ENCODE measurements around the gene GALNT12.

GALNT12 gene

GRCh38 chr9:98861781-98862504 is 54.5 kb downstream of the GALNT12 start:
- H3K4me3 ChIP-seq (ENCODE audit: low read length), result no peak overlapping the region
- TF ChIP-seq ZNF274 (IDR thresholded peaks at IDR 0.05; ENCODE audit: low read depth, low read length), result no peak

DNA sequence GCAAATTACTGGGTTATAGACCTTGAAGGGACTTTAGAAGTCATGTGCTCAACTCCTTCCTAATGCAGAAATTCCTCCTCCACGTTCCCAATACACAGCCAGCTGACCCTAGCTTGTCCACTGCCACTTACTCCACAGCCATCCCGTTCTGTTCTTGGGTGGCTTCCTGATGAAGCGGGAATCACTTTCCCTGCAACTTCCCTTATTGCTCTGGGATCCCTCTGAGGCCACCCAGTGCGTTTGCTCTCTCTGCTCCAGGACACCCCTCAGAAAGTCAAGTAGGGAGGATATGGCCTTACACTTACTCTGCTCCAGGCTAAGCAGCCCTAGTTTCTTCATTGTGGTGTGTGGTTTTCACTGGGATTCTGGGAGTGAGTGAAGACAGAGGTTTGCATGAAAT is 55.5 kb downstream of the GALNT12 start:
- no peak for TF ChIP-seq ZNF274 (IDR thresholded peaks at IDR 0.05; ENCODE audit: low read depth, low read length)
- H3K4me3 ChIP-seq (ENCODE audit: low read length), result no peak overlapping the region

- no peak for TF ChIP-seq ZNF274 (IDR thresholded peaks at IDR 0.05; ENCODE audit: low read depth, low read length)
- H3K4me3 ChIP-seq (ENCODE audit: low read length), result no peak overlapping the region
These were observed 57.1 kb downstream of the GALNT12 start for GRCh38 chr9:98864281-98865174.

DNA sequence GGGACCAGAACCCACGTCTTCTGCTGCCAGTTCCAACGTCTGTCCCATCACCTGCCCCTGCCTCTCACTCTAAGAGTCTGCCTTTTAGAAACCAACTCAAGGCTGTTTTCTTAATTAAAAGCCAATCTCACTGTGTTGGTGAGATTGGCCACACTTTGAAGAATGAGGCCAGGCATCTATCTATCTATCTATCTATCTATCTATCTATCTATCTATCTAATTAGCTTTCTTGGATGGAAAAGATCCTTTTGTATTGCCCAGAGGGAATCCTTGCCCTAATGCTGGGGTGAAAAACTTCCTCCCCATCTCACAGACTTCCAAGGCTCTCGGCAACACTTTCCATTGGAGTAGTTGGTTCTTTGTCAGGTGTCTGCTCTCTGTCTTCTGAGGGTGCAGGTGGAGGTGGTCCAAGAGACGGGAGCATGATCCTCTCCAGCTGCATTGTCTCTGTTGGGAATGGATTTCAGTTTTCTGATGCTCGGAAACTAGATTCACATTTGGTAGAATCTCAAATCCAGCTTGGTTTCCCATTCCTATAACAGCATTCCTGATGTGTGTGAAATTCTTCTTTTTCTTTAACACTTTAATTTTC is 57.9 kb downstream of the GALNT12 start:
- no peak overlapping the region for H3K4me3 ChIP-seq (ENCODE audit: low read length)
- no peak for TF ChIP-seq ZNF274 (IDR thresholded peaks at IDR 0.05; ENCODE audit: low read depth, low read length)

DNA sequence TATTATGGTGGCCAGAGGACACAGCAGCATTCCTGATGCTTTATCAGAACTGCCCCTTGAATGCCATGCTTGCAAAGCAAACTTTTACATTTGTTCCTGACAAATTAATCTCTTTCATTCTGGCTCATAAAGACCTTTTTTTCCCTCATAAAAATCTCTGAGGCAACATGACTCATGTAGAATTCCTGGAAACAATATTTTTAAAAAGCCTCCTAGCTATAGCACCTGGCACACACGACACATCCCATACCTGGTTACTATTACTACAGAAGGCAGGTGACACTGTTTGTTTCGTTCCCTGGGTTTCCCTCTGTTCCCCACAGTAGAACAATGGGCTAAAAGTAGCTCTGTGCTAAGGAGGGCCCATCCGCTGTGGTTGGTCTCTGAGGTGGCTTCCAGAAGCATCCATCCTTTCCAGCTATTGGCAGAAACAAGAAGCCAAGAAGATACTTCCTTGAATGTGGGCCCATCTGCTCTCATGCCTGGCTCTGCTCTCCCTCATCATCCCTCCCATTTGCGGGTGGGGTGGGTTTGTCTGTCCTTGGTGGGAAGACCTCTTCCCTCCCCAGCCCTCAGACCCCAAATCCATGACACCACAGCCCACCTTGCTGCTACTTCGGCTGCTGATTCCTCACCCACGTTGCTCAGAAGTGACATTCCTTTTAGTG is 59.1 kb downstream of the GALNT12 start:
- TF ChIP-seq ZNF274 (IDR thresholded peaks at IDR 0.05; ENCODE audit: low read depth, low read length), result no peak
- H3K4me3 ChIP-seq (ENCODE audit: low read length), result no peak overlapping the region

GRCh38 chr9:98867103-98867428 is 59.6 kb downstream of the GALNT12 start:
- no peak for TF ChIP-seq ZNF274 (IDR thresholded peaks at IDR 0.05; ENCODE audit: low read depth, low read length)
- no peak overlapping the region for H3K4me3 ChIP-seq (ENCODE audit: low read length)

DNA sequence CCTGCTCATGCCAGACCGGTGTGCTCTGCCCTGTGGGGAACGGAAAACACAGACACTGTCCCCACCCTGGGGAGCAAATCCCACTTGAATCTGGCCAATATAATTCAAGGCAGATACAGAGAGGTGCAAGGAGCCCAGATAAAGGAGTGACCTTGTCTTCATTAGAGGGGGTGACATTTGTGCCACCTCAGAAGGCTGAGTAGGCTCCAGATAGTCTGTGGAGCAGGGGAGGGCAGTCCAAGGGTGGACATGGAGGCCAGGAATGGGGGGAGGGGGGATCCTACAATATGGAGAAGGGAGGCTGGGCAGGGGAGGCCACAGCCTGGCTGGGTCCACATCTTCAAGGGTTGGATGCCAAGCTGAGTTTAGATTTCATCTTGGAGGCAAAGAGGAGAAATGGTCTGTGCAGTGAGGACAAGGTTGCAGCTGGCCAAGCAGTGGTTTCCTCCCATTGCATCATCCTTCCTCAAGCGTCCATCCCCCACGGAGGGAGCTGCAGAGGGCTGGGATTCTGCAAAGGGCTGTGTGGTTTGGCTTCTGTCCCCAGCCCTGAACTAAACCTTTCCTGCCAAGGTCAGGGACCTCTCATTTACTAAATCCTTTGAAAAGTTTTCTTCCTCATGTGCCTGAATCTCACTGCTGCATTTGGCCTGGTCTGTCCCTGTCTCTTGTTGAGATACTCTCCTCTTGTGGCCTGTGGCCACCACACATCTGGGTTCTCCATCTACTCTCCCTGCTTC is 60.1 kb downstream of the GALNT12 start:
- TF ChIP-seq ZNF274 (IDR thresholded peaks at IDR 0.05; ENCODE audit: low read depth, low read length), result no peak
- H3K4me3 ChIP-seq (ENCODE audit: low read length), result no peak overlapping the region

DNA sequence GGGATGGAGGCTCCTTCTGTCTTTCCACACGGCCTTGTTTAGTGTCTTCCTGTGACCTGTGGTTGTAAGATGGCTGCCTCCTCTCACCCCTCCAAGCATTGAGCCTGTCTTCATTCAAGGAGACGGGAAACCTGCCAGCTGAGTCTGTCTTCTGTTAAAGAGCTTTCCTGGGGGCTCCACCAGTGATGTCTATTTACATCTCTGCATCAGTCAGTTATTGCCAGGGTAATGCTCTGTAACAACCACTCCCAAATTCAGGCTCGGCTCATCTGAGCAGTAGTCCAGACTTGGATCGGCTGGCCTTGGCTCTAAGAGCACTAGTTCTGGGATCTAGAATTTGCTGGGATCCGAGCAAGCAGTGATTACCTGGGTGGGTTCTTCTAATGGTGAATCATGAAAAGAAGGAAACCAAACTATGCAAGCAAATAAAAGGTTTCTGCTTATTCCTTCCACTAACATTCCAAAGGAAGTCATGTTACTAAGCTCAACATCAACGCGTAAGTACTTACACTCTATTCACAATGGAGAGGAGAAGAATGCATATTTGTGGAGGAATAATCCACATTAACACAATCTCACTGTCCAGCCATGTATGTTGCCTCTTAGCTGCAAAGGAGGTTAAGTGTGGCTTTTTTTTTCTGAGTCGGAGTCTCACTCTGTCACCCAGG is 61.7 kb downstream of the GALNT12 start:
- no peak for TF ChIP-seq ZNF274 (IDR thresholded peaks at IDR 0.05; ENCODE audit: low read depth, low read length)
- H3K4me3 ChIP-seq (ENCODE audit: low read length), result no peak overlapping the region

GRCh38 chr9:98869866-98870265 is 62.4 kb downstream of the GALNT12 start:
- TF ChIP-seq ZNF274 (IDR thresholded peaks at IDR 0.05; ENCODE audit: low read depth, low read length), result no peak
- no peak overlapping the region for H3K4me3 ChIP-seq (ENCODE audit: low read length)

DNA sequence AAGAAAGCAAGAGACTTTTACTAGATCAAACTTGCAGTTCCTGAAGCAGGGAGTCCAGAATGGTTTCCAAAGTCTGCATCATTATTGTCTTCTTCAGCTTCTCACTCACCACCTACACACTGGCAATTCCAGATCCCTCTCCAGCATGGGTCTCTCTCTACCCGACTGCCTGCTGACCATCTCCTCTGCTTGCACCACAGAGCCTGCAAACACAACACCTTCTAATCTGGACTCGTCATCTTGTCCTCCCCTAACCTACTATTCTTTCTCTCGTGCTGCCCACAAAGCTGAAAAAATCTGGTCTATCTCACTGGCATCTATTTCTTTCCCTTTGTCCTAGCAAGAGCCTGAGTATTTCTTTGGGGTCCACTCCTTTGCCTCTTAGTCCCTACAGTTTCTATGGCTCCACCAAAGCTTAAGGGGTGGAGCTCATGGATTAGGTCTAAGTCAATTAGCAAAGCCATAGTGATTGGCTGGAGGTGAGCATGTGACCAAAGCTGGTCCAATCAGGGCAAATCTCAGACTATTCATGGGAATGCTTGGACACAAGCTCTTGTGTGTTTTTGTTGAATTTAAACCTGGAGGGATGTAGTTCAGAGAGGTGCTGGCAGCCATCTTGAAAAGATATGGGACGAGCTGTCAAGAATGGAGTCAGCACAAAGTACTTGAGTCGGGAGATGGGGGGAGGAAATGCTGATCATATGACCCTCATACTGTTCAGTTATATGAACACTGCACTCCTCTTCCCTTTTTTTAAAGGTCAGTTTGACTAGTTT is 63.5 kb downstream of the GALNT12 start:
- no peak for TF ChIP-seq ZNF274 (IDR thresholded peaks at IDR 0.05; ENCODE audit: low read depth, low read length)
- no peak overlapping the region for H3K4me3 ChIP-seq (ENCODE audit: low read length)

DNA sequence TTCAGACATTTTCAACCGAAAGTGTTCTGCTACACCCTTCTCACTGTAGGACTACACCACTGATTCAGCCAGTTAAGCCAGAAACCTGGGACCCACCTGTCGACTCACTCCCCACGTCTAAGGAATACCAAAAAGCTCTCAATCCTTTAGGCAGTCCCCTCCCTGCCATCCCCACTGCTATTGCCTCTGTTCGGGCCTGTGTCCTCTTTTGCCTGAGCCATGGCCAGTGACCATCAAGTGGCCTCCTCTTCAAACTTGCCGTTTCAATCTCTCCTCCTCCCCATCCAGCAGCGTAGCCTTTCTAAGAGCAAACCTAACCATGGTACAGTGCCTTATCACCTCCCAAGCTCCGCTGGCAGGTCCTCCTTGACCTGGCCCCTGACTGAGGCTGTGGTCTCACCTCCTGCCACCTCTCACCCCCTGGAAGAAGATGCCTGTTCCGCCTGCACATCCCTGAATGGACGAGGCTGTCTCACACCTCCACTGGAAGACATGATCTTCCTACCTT is 64.1 kb downstream of the GALNT12 start:
- no peak overlapping the region for H3K4me3 ChIP-seq (ENCODE audit: low read length)
- no peak for TF ChIP-seq ZNF274 (IDR thresholded peaks at IDR 0.05; ENCODE audit: low read depth, low read length)

DNA sequence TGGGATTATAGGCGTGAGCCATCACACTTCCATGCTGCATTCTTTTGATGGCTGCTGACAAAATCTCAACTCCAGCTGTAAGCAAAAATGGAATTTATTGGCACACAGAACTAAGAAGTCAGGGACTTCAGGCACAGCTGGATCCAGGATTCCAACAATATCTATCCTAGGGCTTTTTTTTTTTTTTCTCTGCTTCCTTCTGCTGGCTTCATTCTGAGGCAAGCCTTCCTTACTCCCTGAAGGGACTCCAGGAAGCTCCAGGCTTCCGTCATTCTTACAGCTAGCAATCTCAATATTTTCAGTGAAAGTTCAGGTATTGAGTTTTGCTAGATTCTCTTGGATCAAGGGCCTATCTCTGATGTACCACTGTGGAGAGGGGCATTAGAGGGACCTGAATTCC is 66.1 kb downstream of the GALNT12 start:
- no peak overlapping the region for H3K4me3 ChIP-seq (ENCODE audit: low read length)
- no peak for TF ChIP-seq ZNF274 (IDR thresholded peaks at IDR 0.05; ENCODE audit: low read depth, low read length)

Measured in GM08714 (cell line).